Glutamatergic neuron (in vitro differentiated cells): Measurements from ENCODE around the gene CPE. TPM values are rescaled to one million over a fixed set of nuclear protein-coding genes. Genes with fewer than 3 reads are reported as not detected.

Experiments used
- DNase-seq: peaks from one replicate; pipeline ENCODE4 v3.0.0; 2022
- H3K27ac Mint-ChIP-seq: one replicate; pipeline ENCODE4 v1.8.0; 2020; ENCODE audit warnings: mild to moderate bottlenecking, mixed read lengths, inconsistent platforms; ENCODE audit not compliant: unreplicated experiment
- H3K27me3 Mint-ChIP-seq: one replicate; pipeline ENCODE4 v1.8.0; 2020; ENCODE audit warnings: mild to moderate bottlenecking, moderate library complexity, mixed read lengths, inconsistent platforms; ENCODE audit not compliant: unreplicated experiment
- H3K36me3 Mint-ChIP-seq: one replicate; pipeline ENCODE4 v1.8.0; 2020; ENCODE audit warnings: mild to moderate bottlenecking, mixed read lengths, inconsistent platforms; ENCODE audit not compliant: unreplicated experiment
- H3K4me1 Mint-ChIP-seq: one replicate; pipeline ENCODE4 v1.8.0; 2020; ENCODE audit warnings: mild to moderate bottlenecking, low read depth, mixed read lengths, inconsistent platforms; ENCODE audit not compliant: unreplicated experiment
- H3K4me3 Mint-ChIP-seq: one replicate; pipeline ENCODE4 v1.8.0; 2020; ENCODE audit warnings: mild to moderate bottlenecking, mixed read lengths, inconsistent platforms; ENCODE audit not compliant: unreplicated experiment
- H3K9me3 Mint-ChIP-seq: one replicate; pipeline ENCODE4 v1.8.0; 2020; ENCODE audit warnings: mild to moderate bottlenecking, moderate library complexity, mixed read lengths, inconsistent platforms; ENCODE audit not compliant: unreplicated experiment
- CTCF ChIP-seq: fragments of 200-600 bp; sonication (generic); IDR thresholded peaks from one replicate; pipeline ENCODE4 v1.5.0; 2021; ENCODE audit not compliant: partially characterized antibody, unreplicated experiment
- total RNA-seq: library from RNA; stranded (reverse); fragmentation: NEBNext Ultra II Directional; extraction: Animal tissue kit (Norgen Biotek cat#: 25700); gene quantifications from one replicate; pipeline ENCODE4 v1.2.1, GENCODE V29; 2021; ENCODE audit not compliant: unreplicated experiment

Gene CPE
- total RNA-seq, 1 donor from 2014 or later, result 253 TPM

DNA sequence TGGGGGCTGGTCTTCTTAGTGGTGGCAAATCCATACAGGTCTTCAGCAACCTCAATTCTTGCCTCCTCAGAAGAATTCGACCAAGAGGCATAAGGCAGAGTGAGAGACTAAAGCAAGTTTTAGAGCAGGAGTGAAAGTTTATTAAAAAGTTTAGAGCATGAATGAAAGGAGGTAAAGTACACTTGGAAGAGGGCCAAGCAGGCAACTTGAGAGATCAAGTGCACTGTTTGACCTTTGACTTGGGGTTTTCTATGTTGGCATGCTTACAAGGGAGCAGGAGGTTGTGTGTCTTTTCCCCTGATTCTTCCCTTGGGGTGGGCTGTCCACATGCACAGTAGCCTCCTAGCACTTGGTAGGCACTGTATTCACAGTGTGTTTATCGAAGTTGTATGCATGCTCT is 91.2 kb downstream of the CPE start:
- no peak for DNase-seq
- no peaks in the 10 kb centered on the region for H3K4me1 Mint-ChIP-seq
- H3K27ac Mint-ChIP-seq, result no peak overlapping the region
- peaks cover 12% of the 10 kb centered on the region for H3K9me3 Mint-ChIP-seq
- peaks cover 31% of the 10 kb centered on the region for H3K36me3 Mint-ChIP-seq
- no peak overlapping the region for H3K4me3 Mint-ChIP-seq
- no peaks in the 10 kb centered on the region for H3K27me3 Mint-ChIP-seq
- no peak for TF ChIP-seq CTCF

DNA sequence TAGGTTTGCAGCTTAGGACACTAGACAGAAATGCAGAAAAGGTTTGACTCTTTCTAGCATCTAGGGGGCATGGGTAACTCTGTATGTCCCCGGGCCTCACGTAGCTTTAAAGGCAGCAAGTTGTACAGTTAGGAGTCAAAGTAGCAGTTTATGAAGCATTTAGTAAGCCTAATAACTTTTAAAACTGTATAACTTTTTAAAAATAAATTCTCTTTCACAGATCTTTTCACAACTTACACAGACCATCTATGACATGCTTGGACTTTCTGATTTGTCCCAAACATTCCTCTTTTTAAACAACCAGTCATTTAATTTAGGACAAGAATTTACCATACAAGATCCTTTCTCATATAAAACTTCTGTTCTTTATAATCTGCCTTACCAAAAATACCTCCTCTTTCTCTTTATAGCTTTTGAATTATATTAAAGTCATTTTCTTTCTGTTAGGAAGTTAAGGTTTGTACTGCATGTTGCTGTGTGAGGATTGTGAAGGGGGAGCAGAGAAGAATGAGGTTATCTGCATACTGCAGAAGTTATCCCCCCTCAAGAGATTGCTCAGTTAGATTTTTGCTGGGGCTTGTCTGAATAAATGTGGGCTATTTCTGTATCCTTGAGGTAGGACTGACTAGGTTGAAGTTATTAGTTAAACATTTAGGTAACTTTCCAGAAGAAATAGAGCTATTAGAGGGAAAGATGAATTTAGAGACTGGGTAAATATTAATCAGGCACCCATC is 94.3 kb downstream of the CPE start:
- no peaks in the 10 kb centered on the region for H3K27me3 Mint-ChIP-seq
- H3K4me3 Mint-ChIP-seq, result no peak overlapping the region
- DNase-seq, result no peak
- H3K9me3 Mint-ChIP-seq, result peaks cover 16% of the 10 kb centered on the region
- no peaks in the 10 kb centered on the region for H3K4me1 Mint-ChIP-seq
- peaks cover 50% of the 10 kb centered on the region for H3K36me3 Mint-ChIP-seq
- no peak overlapping the region for H3K27ac Mint-ChIP-seq
- no peak for TF ChIP-seq CTCF

GRCh38 chr4:165474784-165475705 is 96.2 kb downstream of the CPE start:
- DNase-seq, result no peak
- no peak overlapping the region for H3K4me3 Mint-ChIP-seq
- H3K27me3 Mint-ChIP-seq, result peaks cover 2% of the 10 kb centered on the region
- H3K9me3 Mint-ChIP-seq, result peaks cover 16% of the 10 kb centered on the region
- TF ChIP-seq CTCF, result no peak
- H3K27ac Mint-ChIP-seq, result no peak overlapping the region
- peaks cover 54% of the 10 kb centered on the region for H3K36me3 Mint-ChIP-seq
- H3K4me1 Mint-ChIP-seq, result no peaks in the 10 kb centered on the region

DNA sequence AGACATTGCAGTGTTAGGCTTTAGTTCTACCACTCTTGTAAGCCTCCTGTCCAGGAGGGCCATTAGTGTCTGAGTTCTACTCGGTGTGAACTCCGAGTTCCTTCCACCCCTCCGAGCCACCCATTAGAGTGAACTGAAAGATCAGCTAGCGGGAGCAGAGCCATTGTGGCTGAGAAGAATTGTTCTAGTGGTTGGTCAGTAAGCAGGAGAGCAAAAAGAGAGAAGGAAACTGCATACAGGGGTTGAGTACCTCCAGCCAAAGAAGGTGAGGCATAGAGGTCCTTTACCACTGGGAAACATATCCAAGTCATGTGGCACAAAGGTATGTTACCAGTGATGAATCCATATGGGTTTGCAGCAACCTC is 96.9 kb downstream of the CPE start:
- peaks cover 15% of the 10 kb centered on the region for H3K9me3 Mint-ChIP-seq
- no peak for TF ChIP-seq CTCF
- peaks cover 2% of the 10 kb centered on the region for H3K27me3 Mint-ChIP-seq
- H3K4me3 Mint-ChIP-seq, result no peak overlapping the region
- DNase-seq, result no peak
- H3K36me3 Mint-ChIP-seq, result peaks cover 54% of the 10 kb centered on the region
- no peak overlapping the region for H3K27ac Mint-ChIP-seq
- H3K4me1 Mint-ChIP-seq, result no peaks in the 10 kb centered on the region
